Fibroblast of the aortic adventitia (primary cell): ENCODE data around the gene MCM3AP. TPM values are rescaled to one million over a fixed set of nuclear protein-coding genes. Genes with fewer than 3 reads are reported as not detected.
"Not testable (repeated sequence)": the region's sequence is repeated elsewhere in the genome, so short reads cannot be mapped to it uniquely, and the experiment has no call there.

Experiments
- DNase-seq: peaks from one replicate; pipeline ENCODE4 v3.0.0-alpha.2; 2010; ENCODE audit warnings: low read depth
- H3K4me3 ChIP-seq: 2 replicates; pipeline ENCODE4 v1.5.1; 2011; ENCODE audit warnings: low read depth, mild to moderate bottlenecking, control low read depth, low read length, moderate library complexity
- CTCF ChIP-seq: IDR thresholded peaks from 2 replicates; pipeline ENCODE4 v1.5.1; 2011; ENCODE audit warnings: mild to moderate bottlenecking, low read length, control low read depth, inconsistent platforms; ENCODE audit not compliant: insufficient read depth
- total RNA-seq: library from RNA; depleted of rRNA; stranded (reverse); fragments of >200 nt; gene quantifications from 2 replicates; pipeline ENCODE4 v1.2.3, GENCODE V29; 2012; ENCODE audit warnings: low replicate concordance

The MCM3AP gene
- total RNA-seq, 1 donor, result 66.4 TPM

GRCh38 chr21:46246345-46246744 lies 39.1 kb downstream of the MCM3AP start:
- no peak for TF ChIP-seq CTCF
- H3K4me3 ChIP-seq, result no peak overlapping the region
- DNase-seq, result no peak

- DNase-seq, result no peak
- H3K4me3 ChIP-seq, result no peak overlapping the region
- no peak for TF ChIP-seq CTCF
Observed at GRCh38 chr21:46245213-46245915, 40.0 kb downstream of the MCM3AP start.

- no peak overlapping the region for H3K4me3 ChIP-seq
- DNase-seq, result no peak
- TF ChIP-seq CTCF, result no peak
Observed at GRCh38 chr21:46244602-46245001, 40.8 kb downstream of the MCM3AP start.

- TF ChIP-seq CTCF, result no peak
- H3K4me3 ChIP-seq, result no peak overlapping the region
- no peak for DNase-seq
Observed at GRCh38 chr21:46243960-46244361, 41.5 kb downstream of the MCM3AP start.

GRCh38 chr21:46243325-46243724 lies 42.1 kb downstream of the MCM3AP start:
- no peak for DNase-seq
- no peak for TF ChIP-seq CTCF

GRCh38 chr21:46241577-46241976 lies 43.8 kb downstream of the MCM3AP start:
- H3K4me3 ChIP-seq, DNase-seq: not testable (repeated sequence)

More at GRCh38 chr21:46243325-46243724, 42.1 kb downstream of the MCM3AP start:
- no peak overlapping the region for H3K4me3 ChIP-seq

- TF ChIP-seq CTCF, result no peak
- H3K4me3 ChIP-seq, result no peak overlapping the region
- no peak for DNase-seq
Observed at GRCh38 chr21:46239817-46240325, 45.5 kb downstream of the MCM3AP start.
